Measurements from ENCODE around the gene ZNF688.

The ZNF688 gene

GRCh38 chr16:30565984-30566383, 5.5 kb downstream of the ZNF688 start:
- ChIA-PET POLR2A (interaction anchor here (0.8 to 3.2 kb wide), 8 partner anchors 8 to 85 kb away, joined by 3 to 15 read pairs (median 4); partner anchors contain the start of genes PRR14, ZNF689 and ZNF764), CTCF (interaction anchor here (1.0 to 2.5 kb wide), 3 partner anchors 31 to 49 kb away, joined by 3 to 8 read pairs (median 6); partner anchors contain the start of gene ZNF747)
- DNase-seq (ENCODE audit: extremely low spot score) = no peak
- no peak for TF ChIP-seq L3MBTL2 (conservative IDR thresholded peaks at IDR 0.05)
- TF ChIP-seq SUZ12 (IDR thresholded peaks at IDR 0.05) = no peak
- no peak for TF ChIP-seq FOXA1 (IDR thresholded peaks at IDR 0.05)
- no peak for TF ChIP-seq TARDBP (IDR thresholded peaks at IDR 0.05)
- TF ChIP-seq FOXK2 (IDR thresholded peaks at IDR 0.05) = no peak
- TF ChIP-seq BHLHE40 (IDR thresholded peaks at IDR 0.05; ENCODE audit: borderline replicate concordance) = no peak
- TF ChIP-seq CTBP1 (IDR thresholded peaks at IDR 0.05; ENCODE audit: borderline replicate concordance) = no peak
- no peak for TF ChIP-seq FOXM1 (IDR thresholded peaks at IDR 0.05; ENCODE audit: borderline replicate concordance)
- no peak for TF ChIP-seq ELF4 (IDR thresholded peaks at IDR 0.05)
- TF ChIP-seq ZNF384 (IDR thresholded peaks at IDR 0.05) = no peak
- TF ChIP-seq LEF1 (IDR thresholded peaks at IDR 0.05; ENCODE audit: borderline replicate concordance) = no peak
- no peak for TF ChIP-seq NFRKB (IDR thresholded peaks at IDR 0.05)

GRCh38 chr16:30565526-30565925, 6.0 kb downstream of the ZNF688 start:
- ChIA-PET CTCF (interaction anchor here (1.0 to 2.5 kb wide), 3 partner anchors 30 to 50 kb away, joined by 3 to 8 read pairs (median 6); partner anchors contain the start of gene ZNF747), POLR2A (interaction anchor here (0.8 to 1.5 kb wide), 6 partner anchors 32 to 85 kb away, joined by 3 to 5 read pairs (median 4); partner anchors contain the start of genes PRR14 and ZNF689)
- no peak for DNase-seq (ENCODE audit: extremely low spot score)
- TF ChIP-seq FOXA1 (IDR thresholded peaks at IDR 0.05) (no peak), NFRKB (IDR thresholded peaks at IDR 0.05) (no peak), FOXK2 (IDR thresholded peaks at IDR 0.05) (no peak), L3MBTL2 (conservative IDR thresholded peaks at IDR 0.05) (no peak), HDGF (IDR thresholded peaks at IDR 0.05; ENCODE audit: borderline replicate concordance) (no peak), TARDBP (IDR thresholded peaks at IDR 0.05) (no peak), LEF1 (IDR thresholded peaks at IDR 0.05; ENCODE audit: borderline replicate concordance) (no peak), SP1 (IDR thresholded peaks at IDR 0.05) (no peak), ELF4 (IDR thresholded peaks at IDR 0.05) (no peak), FOXM1 (IDR thresholded peaks at IDR 0.05; ENCODE audit: borderline replicate concordance) (no peak), BHLHE40 (IDR thresholded peaks at IDR 0.05; ENCODE audit: borderline replicate concordance) (no peak), CTBP1 (IDR thresholded peaks at IDR 0.05; ENCODE audit: borderline replicate concordance) (no peak), ARNT (IDR thresholded peaks at IDR 0.05) (no peak), ZNF384 (IDR thresholded peaks at IDR 0.05) (no peak)
- TF ChIP-seq, protein P1, sequence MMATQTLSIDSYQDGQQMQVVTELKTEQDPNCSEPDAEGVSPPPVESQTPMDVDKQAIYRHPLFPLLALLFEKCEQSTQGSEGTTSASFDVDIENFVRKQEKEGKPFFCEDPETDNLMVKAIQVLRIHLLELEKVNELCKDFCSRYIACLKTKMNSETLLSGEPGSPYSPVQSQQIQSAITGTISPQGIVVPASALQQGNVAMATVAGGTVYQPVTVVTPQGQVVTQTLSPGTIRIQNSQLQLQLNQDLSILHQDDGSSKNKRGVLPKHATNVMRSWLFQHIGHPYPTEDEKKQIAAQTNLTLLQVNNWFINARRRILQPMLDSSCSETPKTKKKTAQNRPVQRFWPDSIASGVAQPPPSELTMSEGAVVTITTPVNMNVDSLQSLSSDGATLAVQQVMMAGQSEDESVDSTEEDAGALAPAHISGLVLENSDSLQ (IDR thresholded peaks at IDR 0.05) = no peak

- TF ChIP-seq FOXA1 (IDR thresholded peaks at IDR 0.05) (no peak), FOXK2 (IDR thresholded peaks at IDR 0.05) (no peak), ZNF384 (IDR thresholded peaks at IDR 0.05) (no peak), HDGF (IDR thresholded peaks at IDR 0.05; ENCODE audit: borderline replicate concordance) (no peak), CTBP1 (IDR thresholded peaks at IDR 0.05; ENCODE audit: borderline replicate concordance) (no peak), SUZ12 (IDR thresholded peaks at IDR 0.05) (no peak), BHLHE40 (IDR thresholded peaks at IDR 0.05; ENCODE audit: borderline replicate concordance) (no peak), TARDBP (IDR thresholded peaks at IDR 0.05) (no peak), SP1 (IDR thresholded peaks at IDR 0.05) (no peak), LEF1 (IDR thresholded peaks at IDR 0.05; ENCODE audit: borderline replicate concordance) (no peak), FOXM1 (IDR thresholded peaks at IDR 0.05; ENCODE audit: borderline replicate concordance) (no peak)
- TF ChIP-seq, protein P1 (IDR thresholded peaks at IDR 0.05) = no peak
- ChIA-PET CTCF (interaction anchor here (1.4 kb wide), 1 partner anchor 54 kb away, joined by 4 read pairs; no protein-coding TSS in a partner anchor), POLR2A (interaction anchor here (0.9 to 3.5 kb wide), 3 partner anchors 9 to 72 kb away, joined by 3 to 24 read pairs (median 3); partner anchors contain the start of genes ZNF688 and ZNF689)
- DNase-seq (ENCODE audit: extremely low spot score) = no peak
Observed at GRCh38 chr16:30562021-30562420, 9.5 kb downstream of the ZNF688 start.

DNA sequence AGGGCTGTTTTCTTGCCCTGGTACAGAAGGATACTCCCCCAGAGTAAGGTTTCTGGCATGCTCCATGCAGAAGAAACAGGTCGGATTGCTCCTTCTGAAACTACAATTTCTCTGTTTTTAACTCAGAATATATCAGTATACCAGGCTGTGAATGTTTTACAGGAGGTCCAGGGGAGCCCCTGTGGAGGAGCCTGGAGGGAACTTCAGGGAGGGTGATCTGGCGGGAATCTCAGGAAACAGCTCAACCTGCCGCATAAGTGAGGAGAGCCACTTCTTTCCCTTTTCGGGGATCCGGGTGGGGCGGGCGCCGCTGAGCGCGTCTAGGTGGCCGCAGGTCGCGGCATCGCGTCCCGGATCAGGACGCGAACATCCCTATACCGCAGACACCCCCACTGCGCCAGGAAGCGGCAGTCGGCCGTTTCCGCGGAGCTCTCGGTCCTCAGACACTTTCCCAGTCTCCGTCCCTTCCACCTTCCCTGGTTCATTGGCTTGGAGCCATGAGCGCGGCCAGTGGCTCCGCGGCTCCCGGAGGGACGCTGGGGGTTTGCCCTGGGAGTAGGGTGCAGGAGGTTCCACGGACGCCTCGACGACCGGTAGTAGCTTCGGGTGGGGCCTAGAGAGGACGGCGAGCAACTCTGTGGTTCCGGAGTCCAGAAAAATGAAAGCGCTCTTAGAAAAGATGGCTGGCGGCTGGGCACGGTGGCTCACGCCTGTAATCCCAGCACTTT, 10.3 kb downstream of the ZNF688 start:
- DNase-seq (ENCODE audit: extremely low spot score) = no peak
- CTCF ChIA-PET = interaction anchor here (0.8 to 1.4 kb wide), 2 partner anchors 37 to 54 kb away, joined by 4 read pairs; no protein-coding TSS in a partner anchor
- TF ChIP-seq FOXK2 (IDR thresholded peaks at IDR 0.05) (no peak), ARNT (IDR thresholded peaks at IDR 0.05) (no peak), CTBP1 (IDR thresholded peaks at IDR 0.05; ENCODE audit: borderline replicate concordance) (no peak), ELF4 (IDR thresholded peaks at IDR 0.05) (no peak), LEF1 (IDR thresholded peaks at IDR 0.05; ENCODE audit: borderline replicate concordance) (no peak), FOXM1 (IDR thresholded peaks at IDR 0.05; ENCODE audit: borderline replicate concordance) (no peak), FOXA1 (IDR thresholded peaks at IDR 0.05) (no peak), SP1 (IDR thresholded peaks at IDR 0.05) (no peak), L3MBTL2 (conservative IDR thresholded peaks at IDR 0.05) (no peak), SUZ12 (IDR thresholded peaks at IDR 0.05) (no peak), TARDBP (IDR thresholded peaks at IDR 0.05) (no peak), ZNF384 (IDR thresholded peaks at IDR 0.05) (no peak), HDGF (IDR thresholded peaks at IDR 0.05; ENCODE audit: borderline replicate concordance) (no peak)
- TF ChIP-seq, protein P1 (IDR thresholded peaks at IDR 0.05) = no peak
- POLR2A ChIA-PET = interaction anchor here (0.9 to 3.5 kb wide), 3 partner anchors 10 to 73 kb away, joined by 3 to 24 read pairs (median 3); partner anchors contain the start of genes ZNF688 and ZNF689

- CTCF ChIA-PET = interaction anchor here (2.0 kb wide), 1 partner anchor 38 kb away, joined by 7 read pairs; no protein-coding TSS in a partner anchor
- TF ChIP-seq FOXK2 (IDR thresholded peaks at IDR 0.05) = no peak
- TF ChIP-seq FOXA1 (IDR thresholded peaks at IDR 0.05) = no peak
- no peak for TF ChIP-seq ELF4 (IDR thresholded peaks at IDR 0.05)
- TF ChIP-seq, protein P1 (IDR thresholded peaks at IDR 0.05) = no peak
- TF ChIP-seq LEF1 (IDR thresholded peaks at IDR 0.05; ENCODE audit: borderline replicate concordance) = no peak
- POLR2A ChIA-PET = interaction anchor here (0.7 to 3.5 kb wide), 6 partner anchors 11 to 33 kb away, joined by 5 to 181 read pairs (median 25); partner anchors contain the start of genes ZNF688 and ZNF747
- DNase-seq (ENCODE audit: extremely low spot score) = no peak
Observed at GRCh38 chr16:30559690-30560089, 11.8 kb downstream of the ZNF688 start.

Data from HEK293T (cell line).